ENCODE measurements around the gene HUS1.
A peak's percentile ranks its signal among the peaks of the same experiment; 100 is the strongest.

HUS1 gene

GRCh38 chr7:47979145-47979831, at the start of gene HUS1:
Gene HUS1, minus strand, starts transcription at chr7:47979615. Its CDS starts 96 bp downstream, at chr7:47979519.
- Histone ChIP-seq H3K9me3 (ENCODE audit: control insufficient read depth, insufficient read depth, low read length) (no peaks in the 10 kb centered on the region), H3K27me3 (ENCODE audit: control insufficient read depth, insufficient read depth, low read length) (no peaks in the 10 kb centered on the region), H3K4me1 (ENCODE audit: control insufficient read depth, insufficient read depth, low read length) (peaks cover 4% of the 10 kb centered on the region), H3K36me3 (ENCODE audit: control insufficient read depth, insufficient read depth, low read length) (peaks cover 12% of the 10 kb centered on the region), H3K9ac (ENCODE audit: low read depth, low read length) (peak within 1 kb of the TSS; percentile 83), H3K4me3 (ENCODE audit: low read depth, low read length) (peak within 1 kb of the TSS; percentile 91)

- Histone ChIP-seq H3K4me1 (ENCODE audit: control insufficient read depth, insufficient read depth, low read length) (no peaks in the 10 kb centered on the region), H3K4me3 (ENCODE audit: low read depth, low read length) (no peak within 1 kb of the TSS), H3K9me3 (ENCODE audit: control insufficient read depth, insufficient read depth, low read length) (no peaks in the 10 kb centered on the region), H3K27me3 (ENCODE audit: control insufficient read depth, insufficient read depth, low read length) (peaks cover 5% of the 10 kb centered on the region), H3K9ac (ENCODE audit: low read depth, low read length) (no peak within 1 kb of the TSS), H3K36me3 (ENCODE audit: control insufficient read depth, insufficient read depth, low read length) (no peaks in the 10 kb centered on the region)
Measured at GRCh38 chr7:48028938-48029337, 49.5 kb upstream of the HUS1 start, which contains the start of gene SUN3. Gene SUN3, minus strand, starts transcription at chr7:48029107. Its CDS starts 169 bp downstream, at chr7:48028938.

GRCh38 chr7:48025624-48026023, 46.2 kb upstream of the HUS1 start:
- H3K9ac ChIP-seq (ENCODE audit: low read depth, low read length): no peak overlapping the region
- H3K9me3 ChIP-seq (ENCODE audit: control insufficient read depth, insufficient read depth, low read length): no peaks in the 10 kb centered on the region
- H3K36me3 ChIP-seq (ENCODE audit: control insufficient read depth, insufficient read depth, low read length): no peaks in the 10 kb centered on the region
- H3K4me1 ChIP-seq (ENCODE audit: control insufficient read depth, insufficient read depth, low read length): no peaks in the 10 kb centered on the region
- no peaks in the 10 kb centered on the region for H3K27me3 ChIP-seq (ENCODE audit: control insufficient read depth, insufficient read depth, low read length)
- H3K4me3 ChIP-seq (ENCODE audit: low read depth, low read length): no peak overlapping the region

- H3K27me3 ChIP-seq (ENCODE audit: control insufficient read depth, insufficient read depth, low read length): no peaks in the 10 kb centered on the region
- H3K9ac ChIP-seq (ENCODE audit: low read depth, low read length): no peak overlapping the region
- no peaks in the 10 kb centered on the region for H3K9me3 ChIP-seq (ENCODE audit: control insufficient read depth, insufficient read depth, low read length)
- H3K36me3 ChIP-seq (ENCODE audit: control insufficient read depth, insufficient read depth, low read length): no peaks in the 10 kb centered on the region
- H3K4me3 ChIP-seq (ENCODE audit: low read depth, low read length): no peak overlapping the region
- no peaks in the 10 kb centered on the region for H3K4me1 ChIP-seq (ENCODE audit: control insufficient read depth, insufficient read depth, low read length)
Measured at GRCh38 chr7:48017674-48018073, 38.3 kb upstream of the HUS1 start.

GRCh38 chr7:48016641-48017040, 37.2 kb upstream of the HUS1 start:
- Histone ChIP-seq H3K36me3 (ENCODE audit: control insufficient read depth, insufficient read depth, low read length) (no peaks in the 10 kb centered on the region), H3K4me1 (ENCODE audit: control insufficient read depth, insufficient read depth, low read length) (no peaks in the 10 kb centered on the region), H3K4me3 (ENCODE audit: low read depth, low read length) (no peak overlapping the region), H3K9ac (ENCODE audit: low read depth, low read length) (no peak overlapping the region), H3K9me3 (ENCODE audit: control insufficient read depth, insufficient read depth, low read length) (no peaks in the 10 kb centered on the region), H3K27me3 (ENCODE audit: control insufficient read depth, insufficient read depth, low read length) (no peaks in the 10 kb centered on the region)

- H3K9ac ChIP-seq (ENCODE audit: low read depth, low read length): no peak overlapping the region
- H3K4me1 ChIP-seq (ENCODE audit: control insufficient read depth, insufficient read depth, low read length): no peaks in the 10 kb centered on the region
- H3K36me3 ChIP-seq (ENCODE audit: control insufficient read depth, insufficient read depth, low read length): no peaks in the 10 kb centered on the region
- H3K4me3 ChIP-seq (ENCODE audit: low read depth, low read length): no peak overlapping the region
- H3K9me3 ChIP-seq (ENCODE audit: control insufficient read depth, insufficient read depth, low read length): no peaks in the 10 kb centered on the region
- H3K27me3 ChIP-seq (ENCODE audit: control insufficient read depth, insufficient read depth, low read length): no peaks in the 10 kb centered on the region
Measured at GRCh38 chr7:48011951-48012350, 32.5 kb upstream of the HUS1 start.

- H3K4me3 ChIP-seq (ENCODE audit: low read depth, low read length): no peak overlapping the region
- H3K4me1 ChIP-seq (ENCODE audit: control insufficient read depth, insufficient read depth, low read length): no peaks in the 10 kb centered on the region
- H3K36me3 ChIP-seq (ENCODE audit: control insufficient read depth, insufficient read depth, low read length): no peaks in the 10 kb centered on the region
- no peak overlapping the region for H3K9ac ChIP-seq (ENCODE audit: low read depth, low read length)
- H3K27me3 ChIP-seq (ENCODE audit: control insufficient read depth, insufficient read depth, low read length): no peaks in the 10 kb centered on the region
- H3K9me3 ChIP-seq (ENCODE audit: control insufficient read depth, insufficient read depth, low read length): no peaks in the 10 kb centered on the region
Measured at GRCh38 chr7:48011323-48011722, 31.9 kb upstream of the HUS1 start.

GRCh38 chr7:48009954-48010353, 30.5 kb upstream of the HUS1 start:
- Histone ChIP-seq H3K4me1 (ENCODE audit: control insufficient read depth, insufficient read depth, low read length) (peaks cover 4% of the 10 kb centered on the region), H3K9ac (ENCODE audit: low read depth, low read length) (no peak overlapping the region), H3K9me3 (ENCODE audit: control insufficient read depth, insufficient read depth, low read length) (no peaks in the 10 kb centered on the region), H3K27me3 (ENCODE audit: control insufficient read depth, insufficient read depth, low read length) (no peaks in the 10 kb centered on the region), H3K4me3 (ENCODE audit: low read depth, low read length) (no peak overlapping the region), H3K36me3 (ENCODE audit: control insufficient read depth, insufficient read depth, low read length) (no peaks in the 10 kb centered on the region)

- H3K4me1 ChIP-seq (ENCODE audit: control insufficient read depth, insufficient read depth, low read length): peaks cover 7% of the 10 kb centered on the region
- H3K36me3 ChIP-seq (ENCODE audit: control insufficient read depth, insufficient read depth, low read length): no peaks in the 10 kb centered on the region
- no peak overlapping the region for H3K4me3 ChIP-seq (ENCODE audit: low read depth, low read length)
- H3K9ac ChIP-seq (ENCODE audit: low read depth, low read length): no peak overlapping the region
- H3K9me3 ChIP-seq (ENCODE audit: control insufficient read depth, insufficient read depth, low read length): no peaks in the 10 kb centered on the region
- H3K27me3 ChIP-seq (ENCODE audit: control insufficient read depth, insufficient read depth, low read length): no peaks in the 10 kb centered on the region
Measured at GRCh38 chr7:48009257-48009656, 29.8 kb upstream of the HUS1 start.

GRCh38 chr7:48006866-48007265, 27.5 kb upstream of the HUS1 start:
- H3K9ac ChIP-seq (ENCODE audit: low read depth, low read length): no peak overlapping the region
- peaks cover 7% of the 10 kb centered on the region for H3K4me1 ChIP-seq (ENCODE audit: control insufficient read depth, insufficient read depth, low read length)
- H3K36me3 ChIP-seq (ENCODE audit: control insufficient read depth, insufficient read depth, low read length): no peaks in the 10 kb centered on the region
- no peaks in the 10 kb centered on the region for H3K9me3 ChIP-seq (ENCODE audit: control insufficient read depth, insufficient read depth, low read length)
- H3K4me3 ChIP-seq (ENCODE audit: low read depth, low read length): no peak overlapping the region
- no peaks in the 10 kb centered on the region for H3K27me3 ChIP-seq (ENCODE audit: control insufficient read depth, insufficient read depth, low read length)

GRCh38 chr7:48004638-48005037, 25.2 kb upstream of the HUS1 start:
- no peaks in the 10 kb centered on the region for H3K27me3 ChIP-seq (ENCODE audit: control insufficient read depth, insufficient read depth, low read length)
- H3K4me1 ChIP-seq (ENCODE audit: control insufficient read depth, insufficient read depth, low read length): peaks cover 7% of the 10 kb centered on the region
- no peaks in the 10 kb centered on the region for H3K36me3 ChIP-seq (ENCODE audit: control insufficient read depth, insufficient read depth, low read length)
- no peaks in the 10 kb centered on the region for H3K9me3 ChIP-seq (ENCODE audit: control insufficient read depth, insufficient read depth, low read length)
- H3K4me3 ChIP-seq (ENCODE audit: low read depth, low read length): no peak overlapping the region
- no peak overlapping the region for H3K9ac ChIP-seq (ENCODE audit: low read depth, low read length)

- Histone ChIP-seq H3K4me3 (ENCODE audit: low read depth, low read length) (no peak overlapping the region), H3K36me3 (ENCODE audit: control insufficient read depth, insufficient read depth, low read length) (no peaks in the 10 kb centered on the region), H3K9ac (ENCODE audit: low read depth, low read length) (no peak overlapping the region), H3K9me3 (ENCODE audit: control insufficient read depth, insufficient read depth, low read length) (no peaks in the 10 kb centered on the region), H3K4me1 (ENCODE audit: control insufficient read depth, insufficient read depth, low read length) (peaks cover 7% of the 10 kb centered on the region), H3K27me3 (ENCODE audit: control insufficient read depth, insufficient read depth, low read length) (no peaks in the 10 kb centered on the region)
Measured at GRCh38 chr7:48004032-48004431, 24.6 kb upstream of the HUS1 start.

Data from iPS-15b (cell line).